ENCODE measurements around the gene TOR1B. TPM values are rescaled to one million over a fixed set of nuclear protein-coding genes. Genes with fewer than 3 reads are reported as not detected.

Gene TOR1B
- polyA plus RNA-seq, 1 experiment: 31.0 TPM

DNA sequence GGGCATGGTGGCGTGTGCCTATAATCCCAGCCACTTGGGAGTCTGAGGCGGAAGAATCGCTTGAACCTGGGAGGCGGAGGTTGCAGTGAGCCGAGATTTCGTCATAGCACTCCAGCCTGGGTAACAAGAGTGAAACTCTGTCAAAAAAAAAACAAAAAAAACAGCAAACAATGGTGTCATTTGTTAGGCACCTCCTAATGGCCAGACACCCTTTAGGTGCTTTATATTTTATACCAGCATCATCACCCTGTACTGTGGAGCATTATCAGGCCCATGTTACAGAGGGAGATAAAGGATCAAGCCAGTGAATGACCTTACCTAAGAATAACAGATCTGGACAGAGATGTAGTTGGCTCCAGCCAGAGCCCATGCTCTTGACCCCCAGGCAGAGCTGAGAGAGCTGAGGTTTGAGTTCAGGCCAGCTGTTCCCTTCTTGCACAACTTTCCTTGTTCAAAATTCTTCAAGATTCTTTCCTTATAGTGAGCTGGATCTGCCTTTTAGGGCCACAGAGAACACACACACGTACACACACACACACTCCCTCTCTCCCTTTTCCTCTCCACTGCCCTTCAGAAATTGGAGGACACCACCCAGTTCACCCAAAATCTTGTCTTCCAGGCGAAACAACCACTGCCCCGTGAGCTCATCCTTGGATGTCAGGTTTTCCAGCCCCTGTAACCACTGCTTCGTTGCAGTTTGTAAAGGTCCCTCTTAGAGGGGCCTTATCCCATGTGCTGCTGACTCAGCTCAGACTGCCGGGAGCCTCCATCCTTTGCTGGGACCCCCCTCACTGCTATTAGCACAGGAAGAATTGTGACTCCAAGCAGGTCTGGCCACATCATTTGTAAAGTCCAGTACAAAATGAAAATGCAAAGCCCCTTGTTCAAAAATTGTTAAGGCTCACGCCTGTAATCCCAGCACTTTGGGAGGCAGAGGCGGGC lies 39.7 kb upstream of the TOR1B start:
- ChIA-PET POLR2A (interaction anchor here (0.7 to 2.5 kb wide), 7 partner anchors 10 to 617 kb away, joined by 3 to 19 read pairs (median 6); partner anchors contain the start of genes ASB6 and PTGES), CTCF (interaction anchor here (1.1 to 1.8 kb wide), 4 partner anchors 13 to 37 kb away, joined by 4 to 10 read pairs (median 8); no protein-coding TSS in a partner anchor)
- TF ChIP-seq, protein P1, sequence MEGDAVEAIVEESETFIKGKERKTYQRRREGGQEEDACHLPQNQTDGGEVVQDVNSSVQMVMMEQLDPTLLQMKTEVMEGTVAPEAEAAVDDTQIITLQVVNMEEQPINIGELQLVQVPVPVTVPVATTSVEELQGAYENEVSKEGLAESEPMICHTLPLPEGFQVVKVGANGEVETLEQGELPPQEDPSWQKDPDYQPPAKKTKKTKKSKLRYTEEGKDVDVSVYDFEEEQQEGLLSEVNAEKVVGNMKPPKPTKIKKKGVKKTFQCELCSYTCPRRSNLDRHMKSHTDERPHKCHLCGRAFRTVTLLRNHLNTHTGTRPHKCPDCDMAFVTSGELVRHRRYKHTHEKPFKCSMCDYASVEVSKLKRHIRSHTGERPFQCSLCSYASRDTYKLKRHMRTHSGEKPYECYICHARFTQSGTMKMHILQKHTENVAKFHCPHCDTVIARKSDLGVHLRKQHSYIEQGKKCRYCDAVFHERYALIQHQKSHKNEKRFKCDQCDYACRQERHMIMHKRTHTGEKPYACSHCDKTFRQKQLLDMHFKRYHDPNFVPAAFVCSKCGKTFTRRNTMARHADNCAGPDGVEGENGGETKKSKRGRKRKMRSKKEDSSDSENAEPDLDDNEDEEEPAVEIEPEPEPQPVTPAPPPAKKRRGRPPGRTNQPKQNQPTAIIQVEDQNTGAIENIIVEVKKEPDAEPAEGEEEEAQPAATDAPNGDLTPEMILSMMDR (IDR thresholded peaks at IDR 0.05; ENCODE audit: low read depth, low read length): no peak
- DNase-seq (ENCODE audit: low read depth, low spot score): peak; percentile 54
- Histone ChIP-seq H3K9me3 (ENCODE audit: control insufficient read depth, insufficient read depth, low read length) (no peaks in the 10 kb centered on the region), H3K4me3 (ENCODE audit: low read depth, low read length) (no peak overlapping the region), H3K27ac (ENCODE audit: low read depth, low read length) (peak overlapping the region; percentile 97), H3K27me3 (ENCODE audit: control insufficient read depth, insufficient read depth, low read length) (no peaks in the 10 kb centered on the region)

DNA sequence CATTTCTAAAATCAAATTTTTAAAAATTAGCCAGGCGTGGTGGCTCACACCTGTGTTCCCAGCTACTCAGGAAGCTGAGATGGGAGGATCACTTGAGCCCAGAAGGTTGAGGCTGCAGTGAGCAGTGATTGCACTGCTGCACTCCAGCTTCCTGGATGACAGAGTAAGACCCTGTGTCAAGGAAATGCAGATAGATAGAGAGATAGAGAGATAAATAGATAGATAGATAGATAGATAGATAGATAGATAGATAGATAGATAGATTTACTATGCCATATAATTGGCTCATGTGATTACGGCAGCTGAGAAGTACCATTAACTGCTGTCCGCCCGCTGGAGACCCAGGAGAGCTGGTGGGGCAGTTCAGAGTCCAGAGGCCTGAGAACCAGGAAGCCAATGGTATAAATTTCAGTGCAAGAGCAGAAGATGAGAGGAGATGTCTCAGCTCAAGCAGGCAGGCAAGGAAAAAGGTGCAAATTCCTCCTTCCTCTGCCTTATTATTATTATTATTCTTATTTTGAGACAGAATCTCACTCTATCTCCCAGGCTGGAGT lies 37.1 kb upstream of the TOR1B start:
- ChIA-PET POLR2A (no interaction called here), CTCF (no interaction called here)
- H3K27me3 ChIP-seq (ENCODE audit: control insufficient read depth, insufficient read depth, low read length): no peaks in the 10 kb centered on the region
- TF ChIP-seq, protein P1 (IDR thresholded peaks at IDR 0.05; ENCODE audit: low read depth, low read length): no peak
- no peak overlapping the region for H3K27ac ChIP-seq (ENCODE audit: low read depth, low read length)
- DNase-seq (ENCODE audit: low read depth, low spot score): no peak
- H3K4me3 ChIP-seq (ENCODE audit: low read depth, low read length): no peak overlapping the region
- no peaks in the 10 kb centered on the region for H3K9me3 ChIP-seq (ENCODE audit: control insufficient read depth, insufficient read depth, low read length)

DNA sequence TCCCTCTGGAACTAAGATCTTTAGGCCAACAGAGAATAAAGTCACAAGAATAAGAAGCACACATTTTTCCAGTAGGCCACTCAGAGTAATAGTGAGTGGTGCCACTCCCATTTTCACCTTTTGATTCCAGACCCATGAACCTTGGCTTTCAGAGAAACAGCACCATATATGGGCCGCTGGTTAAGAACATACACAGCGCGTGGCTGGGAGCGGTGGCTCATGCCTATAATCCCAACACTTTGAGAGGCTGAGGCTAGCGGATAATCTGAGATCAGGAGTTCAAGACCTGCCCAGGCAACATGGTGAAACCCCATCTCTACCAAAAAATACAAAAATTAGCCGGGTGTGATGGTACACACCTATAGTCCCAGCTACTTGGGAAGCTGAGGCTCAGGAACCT lies 34.5 kb upstream of the TOR1B start:
- H3K27ac ChIP-seq (ENCODE audit: low read depth, low read length): no peak overlapping the region
- CTCF ChIA-PET: no interaction called here
- TF ChIP-seq, protein P1 (IDR thresholded peaks at IDR 0.05; ENCODE audit: low read depth, low read length): no peak
- no peak overlapping the region for H3K4me3 ChIP-seq (ENCODE audit: low read depth, low read length)
- no peaks in the 10 kb centered on the region for H3K9me3 ChIP-seq (ENCODE audit: control insufficient read depth, insufficient read depth, low read length)
- DNase-seq (ENCODE audit: low read depth, low spot score): no peak
- POLR2A ChIA-PET: no interaction called here
- H3K27me3 ChIP-seq (ENCODE audit: control insufficient read depth, insufficient read depth, low read length): no peaks in the 10 kb centered on the region

DNA sequence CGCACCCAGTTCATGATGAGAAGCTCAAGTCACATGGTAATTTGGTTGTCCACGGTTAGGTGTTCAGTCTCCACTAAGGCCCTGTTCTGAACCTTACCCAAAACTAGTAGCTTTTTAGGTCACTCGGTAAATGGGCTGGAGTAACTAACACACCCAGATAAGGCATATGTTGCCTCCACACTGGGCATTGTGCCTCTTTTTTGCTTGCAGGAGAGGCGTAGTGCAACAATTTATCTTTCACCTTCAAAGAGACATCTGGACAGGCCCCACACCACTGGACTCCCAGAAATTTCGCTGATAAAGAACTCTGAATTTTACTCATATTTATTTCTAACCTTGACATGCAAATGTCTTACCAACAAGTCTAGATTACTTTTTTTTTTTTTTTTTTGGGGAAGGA lies 33.3 kb upstream of the TOR1B start:
- no peaks in the 10 kb centered on the region for H3K27me3 ChIP-seq (ENCODE audit: control insufficient read depth, insufficient read depth, low read length)
- TF ChIP-seq, protein P1 (IDR thresholded peaks at IDR 0.05; ENCODE audit: low read depth, low read length): no peak
- ChIA-PET CTCF (interaction anchor here (1.4 kb wide), 1 partner anchor 43 kb away, joined by 4 read pairs; no protein-coding TSS in a partner anchor), POLR2A (no interaction called here)
- DNase-seq (ENCODE audit: low read depth, low spot score): no peak
- no peak overlapping the region for H3K4me3 ChIP-seq (ENCODE audit: low read depth, low read length)
- no peak overlapping the region for H3K27ac ChIP-seq (ENCODE audit: low read depth, low read length)
- no peaks in the 10 kb centered on the region; the same call in 1 of the 2 replicates for H3K9me3 ChIP-seq (ENCODE audit: control insufficient read depth, insufficient read depth, low read length)

DNA sequence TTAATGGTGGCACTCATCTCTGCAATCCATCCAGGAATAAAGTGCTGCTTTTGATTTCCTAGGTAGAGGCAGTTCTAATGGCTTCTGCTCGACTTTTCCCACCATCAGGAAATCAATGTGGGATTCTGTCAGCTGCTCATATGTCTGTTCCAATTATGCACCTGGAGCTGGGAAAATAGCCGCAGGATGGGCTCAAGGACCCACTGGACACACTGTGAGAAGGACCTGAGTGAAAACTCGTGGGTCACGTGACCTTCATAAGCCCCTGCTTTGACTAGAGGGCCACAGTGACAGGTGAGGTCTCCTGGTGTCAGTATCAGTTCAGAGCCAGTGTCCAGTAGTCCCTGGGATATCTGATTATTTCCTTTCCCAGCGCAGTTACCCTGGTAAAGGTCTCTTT lies 32.2 kb upstream of the TOR1B start:
- H3K4me3 ChIP-seq (ENCODE audit: low read depth, low read length): no peak overlapping the region
- ChIA-PET CTCF (interaction anchor here (0.5 kb wide), 1 partner anchor 908 kb away, joined by 3 read pairs; no protein-coding TSS in a partner anchor), POLR2A (no interaction called here)
- no peaks in the 10 kb centered on the region; the same call in 1 of the 2 replicates for H3K9me3 ChIP-seq (ENCODE audit: control insufficient read depth, insufficient read depth, low read length)
- no peak for DNase-seq (ENCODE audit: low read depth, low spot score)
- TF ChIP-seq, protein P1 (IDR thresholded peaks at IDR 0.05; ENCODE audit: low read depth, low read length): no peak
- no peak overlapping the region for H3K27ac ChIP-seq (ENCODE audit: low read depth, low read length)
- no peaks in the 10 kb centered on the region for H3K27me3 ChIP-seq (ENCODE audit: control insufficient read depth, insufficient read depth, low read length)
